Activated gamma-delta T cell treated with anti-CD3 and anti-CD28 coated beads, Interleukin-2, amount 50 U/mL, for 16 hours (primary cell): Measurements from ENCODE around the gene ANKH.

Source experiments
- DNase-seq: peaks from one replicate; pipeline ENCODE4 v3.0.0-alpha.2; 2020; ENCODE audit warnings: low read depth

The ANKH gene

GRCh38 chr5:14663734-14664269 lies 207.8 kb downstream of the ANKH start:
- DNase-seq, result no peak

GRCh38 chr5:14662721-14663260 lies 208.8 kb downstream of the ANKH start:
- no peak for DNase-seq

- DNase-seq, result no peak
Observed at GRCh38 chr5:14660833-14661232, 210.7 kb downstream of the ANKH start.

GRCh38 chr5:14659821-14660607 lies 211.6 kb downstream of the ANKH start:
- no peak for DNase-seq

GRCh38 chr5:14656898-14657297 lies 214.7 kb downstream of the ANKH start:
- DNase-seq, result no peak

- no peak for DNase-seq
Observed at GRCh38 chr5:14655146-14655741, 216.3 kb downstream of the ANKH start.
